Posterior vena cava (tissue), 2 donors: Measurements from ENCODE around the gene FAM110C. TPM values are rescaled to one million over a fixed set of nuclear protein-coding genes. Genes with fewer than 3 reads are reported as not detected.
A peak's percentile ranks its signal among the peaks of the same experiment; 100 is the strongest.
"Not testable (repeated sequence)": the region's sequence is repeated elsewhere in the genome, so short reads cannot be mapped to it uniquely, and the experiment has no call there.

Experiments used
- DNase-seq: peaks from one replicate; pipeline ENCODE4 v3.0.0-alpha.2; 2020; ENCODE audit warnings: low spot score
- intact Hi-C, 2 donors: fragments of 100-400 bp; cut with DNase I; formaldehyde crosslinking; loops; one replicate each; pipeline versions ENCODE4 v1.14.1 to v1.14.2; 2022 to 2023
- total RNA-seq, 2 donors: library from RNA; stranded (reverse); fragmentation: NEBNext Ultra II Directional; extraction: Animal tissue kit (Norgen Biotek cat#: 25700); gene quantifications; one replicate each; pipeline ENCODE4 v1.2.1, GENCODE V29; 2021
- donor health status: DM: yes; HTN: yes; CAD: no.
- donor health status: DM: yes; HTN: yes; CAD: no.

FAM110C gene
- total RNA-seq, 2 donors from 2014 or later, result 1.3 to 2.5 TPM

- DNase-seq, intact Hi-C loops: not testable (repeated sequence)
Observed at GRCh38 chr2:15916-16315, 30.4 kb downstream of the FAM110C start.

GRCh38 chr2:11248-11941, 34.9 kb downstream of the FAM110C start:
- peak; percentile 87 for DNase-seq

GRCh38 chr2:10222-10875, 36.0 kb downstream of the FAM110C start:
- intact Hi-C loops, result no loop called here
- DNase-seq, result no peak

More at GRCh38 chr2:11248-11941, 34.9 kb downstream of the FAM110C start:
- intact Hi-C loops, result no loop called here

Other genes with a start within 250 kb of the FAM110C start
- gene SH3YL1, start 217.5 kb upstream of the FAM110C start, total RNA-seq, result 10 to 100 TPM; 21.1 to 27.3 TPM
- 10 to 100 TPM; 50.9 to 54.0 TPM for gene ACP1, start 218.4 kb upstream of the FAM110C start, total RNA-seq
- gene ALKAL2, start 241.6 kb upstream of the FAM110C start, total RNA-seq, result 10 to 100 TPM; 63.8 to 64.2 TPM